Retinal pigment epithelial cell (primary cell): Measurements from ENCODE around the gene TFEB.

ENCODE experiments used
- DNase-seq: peaks from one replicate; pipeline ENCODE4 v3.0.0-alpha.2; 2010; ENCODE audit warnings: low read depth
- H3K4me3 ChIP-seq: 2 replicates; pipeline ENCODE4 v1.5.1; 2011; ENCODE audit warnings: mild to moderate bottlenecking, low read length, control low read depth, moderate library complexity
- CTCF ChIP-seq: conservative IDR thresholded peaks from 2 replicates; pipeline ENCODE4 v1.5.1; 2011; ENCODE audit warnings: low read depth, low read length, control low read depth, inconsistent platforms

TFEB gene

DNA sequence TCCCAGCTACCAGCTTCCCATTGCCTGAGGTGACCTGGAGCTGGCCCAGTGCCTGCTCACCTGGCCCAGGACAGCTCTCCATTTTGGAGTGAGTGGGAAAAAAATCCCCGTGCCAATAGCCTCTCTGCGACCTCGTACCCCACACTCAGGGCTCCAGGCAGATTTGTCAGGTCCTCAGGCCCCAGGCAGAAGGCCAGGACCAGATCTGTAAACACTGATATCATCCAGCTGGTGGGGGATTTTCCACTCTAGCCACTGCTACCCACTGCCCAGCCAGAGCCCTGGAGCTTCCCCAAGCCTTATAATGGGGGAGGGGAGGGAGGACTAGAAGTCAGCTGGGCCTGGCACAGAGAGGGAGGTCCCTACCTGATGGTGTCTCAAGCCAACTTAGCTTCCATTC is 13.1 kb upstream of the TFEB start:
- no peak for TF ChIP-seq CTCF
- no peak overlapping the region for H3K4me3 ChIP-seq
- no peak for DNase-seq

GRCh38 chr6:41748102-41748477 is 12.7 kb upstream of the TFEB start:
- no peak overlapping the region for H3K4me3 ChIP-seq
- no peak for TF ChIP-seq CTCF
- no peak for DNase-seq

DNA sequence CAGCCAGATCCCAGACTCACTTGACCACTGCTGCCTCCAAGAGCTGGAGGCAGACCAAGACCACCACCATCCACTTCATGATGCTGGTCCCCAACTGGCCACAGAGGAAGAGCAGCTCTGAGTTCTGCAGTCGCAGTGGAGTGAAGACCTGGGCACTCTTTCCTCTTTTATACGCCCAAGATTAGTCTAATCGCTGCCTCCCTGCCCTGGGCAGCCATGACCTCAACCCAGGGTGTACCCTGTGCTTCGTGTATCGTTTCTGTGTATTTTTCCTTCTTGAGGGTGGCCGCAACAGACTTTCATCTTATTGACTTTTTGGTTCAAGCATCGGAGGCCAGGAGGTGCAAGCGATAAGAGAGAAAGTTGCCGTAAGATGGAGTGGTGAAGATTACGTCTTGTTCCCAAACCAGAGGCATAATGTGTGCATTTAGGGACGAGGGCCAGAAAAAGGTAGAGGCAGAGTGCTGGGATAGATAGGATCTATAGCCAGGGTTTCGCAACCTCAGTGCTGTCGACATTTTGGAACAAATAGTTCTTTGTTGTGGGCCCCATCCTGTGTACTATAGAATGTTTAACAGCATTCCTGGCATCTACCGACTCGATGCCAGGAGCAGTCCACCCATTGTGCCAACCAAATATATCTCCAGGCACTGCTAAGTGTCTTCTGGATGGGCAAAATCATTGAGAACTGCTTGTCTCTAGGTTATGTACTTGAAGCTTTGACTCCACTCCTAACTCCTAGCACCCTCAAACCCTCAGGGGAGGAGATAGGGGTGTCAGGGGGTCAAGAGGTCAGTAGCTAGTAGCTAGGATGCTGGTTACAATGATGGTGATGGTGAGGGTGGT is 12.1 kb upstream of the TFEB start, which contains the start of gene PGC:
Gene PGC, minus strand, starts transcription at position 142 of the 846 bp plus-strand sequence. Its CDS starts 63 bp downstream, at position 79.
- no peak for TF ChIP-seq CTCF
- DNase-seq, result no peak
- no peak within 1 kb of the TSS for H3K4me3 ChIP-seq

GRCh38 chr6:41746107-41746506 is 10.7 kb upstream of the TFEB start:
- no peak for TF ChIP-seq CTCF
- no peak overlapping the region for H3K4me3 ChIP-seq
- DNase-seq, result no peak

- no peak for DNase-seq
- H3K4me3 ChIP-seq, result no peak overlapping the region
- no peak for TF ChIP-seq CTCF
Measured at GRCh38 chr6:41744236-41744787, 8.9 kb upstream of the TFEB start.

- no peak for TF ChIP-seq CTCF
- no peak for DNase-seq
Measured at GRCh38 chr6:41743406-41744235, 8.2 kb upstream of the TFEB start.

More at GRCh38 chr6:41743406-41744235, 8.2 kb upstream of the TFEB start:
- no peak overlapping the region for H3K4me3 ChIP-seq
